OCI-LY7 (cell line): ENCODE data around the gene HPCAL4.

Experiments
- CTCF ChIP-seq: fragments of 200-600 bp; sonication (generic); conservative IDR thresholded peaks from 2 replicates; pipeline ENCODE4 v1.5.1; 2014; ENCODE audit warnings: mild to moderate bottlenecking, antibody characterized with exemption, low read length, moderate library complexity, mixed read lengths
- EZH2phosphoT487 ChIP-seq: fragments of 200-600 bp; sonication (generic); IDR thresholded peaks from 2 replicates; pipeline ENCODE4 v1.6.1; 2018; ENCODE audit warnings: low read depth, borderline replicate concordance, mild to moderate bottlenecking, mixed run types, antibody characterized with exemption, low read length, moderate library complexity, mixed read lengths

GRCh38 chr1:39639305-39640130 lies 51.7 kb downstream of the HPCAL4 start, which contains the start of gene HEYL:
- 0 out of 2 replicates have a peak, but pooled peaks have one; percentile 20 for TF ChIP-seq CTCF
- no peak for TF ChIP-seq EZH2phosphoT487
